D341Med (cell line): ENCODE results near the gene CGB5.

Source experiments
- DNase-seq: peaks from one replicate; pipeline ENCODE4 v3.0.0; 2012; ENCODE audit warnings: low spot score

The CGB5 gene

GRCh38 chr19:49086296-49086695 lies 42.6 kb downstream of the CGB5 start:
- no peak for DNase-seq

- DNase-seq: no peak
Observed at GRCh38 chr19:49091391-49092038, 47.9 kb downstream of the CGB5 start.

- no peak for DNase-seq
Observed at GRCh38 chr19:49092686-49093085, 49.0 kb downstream of the CGB5 start.
